GM19328 (cell line): Measurements from ENCODE around the gene PDS5A.
"Not testable (repeated sequence)": the region's sequence is repeated elsewhere in the genome, so short reads cannot be mapped to it uniquely, and the experiment has no call there.

Experiments
- ATAC-seq: cut with Tn5 transposase; IDR thresholded peaks from one replicate; pipeline ENCODE4 v1.9.1; 2021; ENCODE audit warnings: mild to moderate bottlenecking, moderate library complexity; ENCODE audit not compliant: unreplicated experiment

Gene PDS5A

DNA sequence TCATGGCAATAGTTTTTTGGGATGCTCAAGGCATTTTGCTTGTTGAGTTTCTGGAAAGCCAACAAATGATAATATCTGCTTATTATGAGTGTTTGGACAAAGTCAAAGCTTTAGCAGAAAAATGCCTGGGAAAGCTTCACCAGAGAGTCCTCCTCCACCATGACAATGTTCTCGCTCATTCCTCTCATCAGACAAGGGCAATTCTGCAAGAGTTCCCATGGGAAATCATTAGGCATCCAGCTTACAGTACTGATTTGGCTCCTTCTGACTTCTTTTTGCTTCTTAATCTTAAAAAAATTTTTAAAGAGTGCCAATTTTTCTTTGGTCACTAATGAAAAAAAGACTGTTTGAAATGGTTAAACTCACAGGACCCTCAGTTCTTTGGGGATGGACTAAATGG, 143.4 kb downstream of the PDS5A start:
- ATAC-seq: no peak

- ATAC-seq: no peak
Observed at GRCh38 chr4:39825741-39826231, 151.9 kb downstream of the PDS5A start.

GRCh38 chr4:39825090-39825489, 152.6 kb downstream of the PDS5A start:
- ATAC-seq: no peak

DNA sequence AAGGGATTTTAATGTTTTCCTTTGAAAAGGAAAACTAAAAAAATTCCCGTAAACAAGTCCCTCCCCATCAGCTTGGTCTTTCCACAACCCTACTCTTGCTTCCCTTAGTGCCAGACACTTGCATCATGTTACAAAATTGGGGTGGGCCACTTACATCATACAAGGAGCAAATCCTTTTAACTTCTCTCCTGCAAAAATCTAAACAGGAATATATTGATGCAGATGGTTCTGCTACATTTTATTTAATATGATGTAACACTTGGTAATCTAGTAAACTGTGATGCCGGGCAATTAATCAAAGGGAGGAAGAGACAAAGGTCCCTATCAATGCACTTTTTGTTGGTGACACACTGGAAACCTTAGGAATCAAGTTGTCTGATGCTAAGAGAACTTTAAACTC, 154.5 kb downstream of the PDS5A start:
- ATAC-seq: no peak

DNA sequence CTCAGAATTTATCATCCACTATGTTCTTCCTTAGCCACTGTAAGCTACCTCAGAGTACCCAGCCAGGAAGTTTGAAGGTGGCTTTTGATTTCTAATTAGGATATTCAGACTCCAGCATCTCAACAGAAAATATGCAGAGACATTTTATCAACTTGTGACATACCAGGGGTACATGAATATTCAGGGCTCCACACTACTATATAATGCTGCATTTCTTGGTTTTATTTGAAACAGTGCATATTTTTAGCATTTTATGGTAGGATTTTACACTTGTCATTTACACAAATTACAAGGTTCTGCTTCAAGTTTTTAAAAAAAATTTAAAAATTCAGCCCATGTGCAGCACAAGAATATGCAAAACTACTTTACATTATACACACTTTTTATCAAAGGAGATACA, 155.0 kb downstream of the PDS5A start:
- ATAC-seq: no peak

- no peak for ATAC-seq
Observed at GRCh38 chr4:39821951-39822350, 155.8 kb downstream of the PDS5A start.

GRCh38 chr4:39820186-39820585, 157.5 kb downstream of the PDS5A start:
- ATAC-seq: no peak

DNA sequence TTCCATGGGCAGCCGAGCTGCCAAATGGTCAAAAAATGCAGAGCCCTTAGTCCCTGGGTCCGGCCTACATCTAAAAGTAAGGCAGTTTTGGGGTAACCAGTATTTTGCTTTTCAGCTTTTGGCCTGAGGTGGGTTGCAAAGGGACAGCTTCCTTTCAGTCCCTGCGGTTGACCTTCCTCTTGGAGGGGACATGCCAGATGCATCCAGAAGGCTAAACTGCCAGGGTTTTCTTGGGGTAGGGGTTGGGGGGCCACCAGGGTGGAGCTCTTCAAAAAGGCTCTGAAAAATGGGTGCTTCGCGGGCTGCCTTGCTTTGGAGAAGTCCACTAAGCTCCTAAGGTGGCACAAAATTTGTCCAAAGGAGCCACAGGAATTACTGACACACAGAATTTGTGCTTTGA, 159.1 kb downstream of the PDS5A start:
- ATAC-seq: no peak

DNA sequence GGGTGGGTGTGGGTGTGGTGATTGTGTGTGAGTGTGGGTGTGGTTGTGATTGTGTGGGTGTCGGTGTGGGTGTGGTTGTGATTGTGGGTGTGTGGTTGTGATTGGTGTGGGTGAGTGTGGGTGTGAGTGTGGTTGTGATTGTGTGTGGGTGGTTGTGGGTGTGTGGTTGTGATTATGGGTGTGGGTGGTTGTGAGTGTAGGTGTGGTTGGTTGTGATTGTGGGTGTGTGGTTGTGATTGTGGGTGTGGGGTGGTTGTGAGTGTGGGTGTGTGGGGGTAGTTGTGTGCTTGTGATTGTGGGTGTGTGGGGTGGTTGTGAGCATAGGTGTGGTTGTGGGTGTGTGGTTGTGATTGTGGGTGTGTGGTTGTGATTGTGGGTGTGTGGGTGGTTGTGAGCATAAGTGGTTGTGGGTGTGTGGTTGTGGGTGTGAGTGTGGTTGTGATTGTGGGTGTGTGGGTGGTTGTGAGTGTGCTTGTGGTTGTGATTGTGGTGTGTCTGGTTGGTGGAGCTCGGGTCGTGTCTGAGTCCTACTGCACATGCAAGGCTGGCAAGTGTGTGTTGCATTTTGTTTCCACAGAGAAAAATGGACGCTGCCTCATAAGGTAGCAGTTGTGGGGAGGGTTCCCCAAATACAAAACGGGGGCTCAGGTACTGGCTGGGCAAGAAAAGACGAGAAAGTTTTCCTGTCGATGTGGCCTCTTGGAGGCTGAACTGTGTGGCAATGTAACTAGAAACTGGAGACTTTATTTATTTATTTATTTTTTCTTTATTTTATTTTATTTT, 163.1 kb downstream of the PDS5A start:
- no peak for ATAC-seq

GRCh38 chr4:39813761-39814160, 163.9 kb downstream of the PDS5A start:
- not testable (repeated sequence) for ATAC-seq

GRCh38 chr4:39813033-39813432, 164.7 kb downstream of the PDS5A start:
- not testable (repeated sequence) for ATAC-seq

DNA sequence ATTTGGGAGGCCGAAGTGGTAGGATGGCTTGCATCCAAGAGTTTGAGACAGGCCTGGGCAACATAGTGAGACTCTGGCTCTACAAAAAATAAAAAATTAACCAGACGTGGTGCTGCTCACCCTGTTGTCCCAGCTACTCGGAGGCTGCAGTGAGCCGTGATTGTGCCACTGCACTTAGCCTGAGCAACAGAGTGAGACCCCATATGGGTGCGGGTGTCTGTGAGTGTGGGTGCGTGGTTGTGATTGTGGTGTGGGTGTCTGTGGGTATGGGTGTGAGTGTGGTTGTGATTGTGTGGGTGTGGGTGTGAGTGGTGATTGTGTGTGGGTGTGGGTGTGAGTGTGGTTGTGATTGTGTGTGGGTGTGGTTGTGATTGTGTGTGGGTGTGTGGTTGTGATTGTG, 165.2 kb downstream of the PDS5A start:
- no peak for ATAC-seq

DNA sequence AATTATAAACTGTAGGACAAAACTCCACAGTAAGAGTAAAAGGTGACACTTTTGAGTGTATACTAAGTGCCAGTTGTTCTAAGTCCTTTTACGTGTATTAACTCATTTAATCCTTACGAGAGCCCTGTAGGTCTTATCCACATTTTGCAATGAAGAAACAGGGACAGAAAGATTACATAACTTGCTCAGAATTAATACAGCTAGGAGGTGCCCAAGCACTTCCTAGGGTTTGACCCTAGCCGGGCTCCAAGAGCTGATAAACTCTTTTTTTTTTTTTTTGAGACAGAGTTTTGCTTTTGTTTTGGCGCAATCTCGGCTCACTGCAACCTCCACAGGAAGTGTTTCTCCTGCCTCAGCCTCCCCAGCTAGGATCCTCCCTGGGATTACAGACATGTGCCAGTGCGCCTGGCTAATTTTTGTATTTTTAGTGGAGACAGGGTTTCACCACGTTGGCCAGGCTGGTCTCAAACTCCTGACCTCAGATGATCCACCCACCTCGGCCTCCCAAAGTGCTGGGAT, 169.4 kb downstream of the PDS5A start:
- ATAC-seq: no peak

GRCh38 chr4:39802005-39802404, 175.7 kb downstream of the PDS5A start:
- no peak for ATAC-seq

DNA sequence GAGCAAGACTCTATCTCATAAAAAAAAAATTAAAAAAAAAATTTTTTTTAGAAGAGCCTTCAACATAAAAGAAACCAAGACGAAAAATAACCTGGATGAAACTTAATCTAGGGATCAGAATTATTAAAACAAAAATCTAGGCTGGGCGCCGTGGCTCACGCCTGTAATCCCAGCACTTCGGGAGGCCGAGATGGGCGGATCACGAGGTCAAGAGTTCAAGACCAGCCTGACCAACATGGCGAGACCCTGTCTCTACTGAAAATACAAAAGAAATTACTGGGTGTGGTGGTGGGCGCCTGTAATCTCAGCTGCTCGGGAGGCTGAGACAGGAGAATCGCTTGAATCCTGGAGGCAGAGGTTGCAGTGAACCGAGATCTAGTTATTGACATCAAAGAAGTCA, 184.7 kb downstream of the PDS5A start:
- ATAC-seq: not testable (repeated sequence)

GRCh38 chr4:39792529-39792928, 185.2 kb downstream of the PDS5A start:
- ATAC-seq: no peak

DNA sequence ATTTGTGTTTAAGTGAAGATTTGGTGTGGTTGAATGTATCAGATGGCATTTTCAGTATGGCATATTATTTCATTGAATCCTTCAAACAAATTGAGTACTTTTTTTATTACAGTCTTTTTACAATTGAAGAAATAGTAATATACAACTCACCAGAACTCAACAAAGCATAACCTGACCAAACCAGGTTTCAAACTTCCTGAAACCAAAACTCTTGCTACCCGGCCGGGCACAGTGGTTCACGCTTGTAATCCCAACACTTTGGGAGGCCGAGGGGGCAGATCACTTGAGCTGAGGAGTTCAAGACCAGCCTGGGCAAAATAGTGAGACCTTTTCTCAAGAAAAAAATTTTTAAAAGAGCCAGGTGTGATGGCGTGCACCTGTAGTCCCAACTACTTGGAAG, 185.6 kb downstream of the PDS5A start:
- ATAC-seq: no peak

GRCh38 chr4:39786838-39787237, 190.9 kb downstream of the PDS5A start:
- ATAC-seq: no peak

DNA sequence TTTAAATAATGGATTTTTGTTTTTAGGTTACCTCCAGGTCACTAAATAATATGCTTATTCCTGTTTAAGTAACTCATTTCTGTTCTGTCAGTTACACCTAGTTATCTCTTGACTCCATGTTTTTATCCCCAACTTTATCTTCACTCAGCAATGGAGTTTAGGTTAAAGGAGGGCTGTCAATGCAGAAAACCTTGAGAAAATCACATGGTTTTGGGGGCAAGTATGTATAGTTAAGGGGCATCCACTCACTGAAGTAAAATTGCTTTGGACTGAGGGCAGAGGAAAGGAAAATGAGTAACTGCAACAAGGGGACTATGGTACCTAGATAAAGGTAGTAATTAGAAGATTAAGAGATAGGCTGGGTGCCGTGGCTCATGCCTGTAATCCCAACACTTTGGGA, 192.6 kb downstream of the PDS5A start:
- ATAC-seq: no peak

GRCh38 chr4:39781988-39782387, 195.7 kb downstream of the PDS5A start:
- ATAC-seq: not testable (repeated sequence)
